NAMALWA (cell line): ENCODE results near the gene HJURP.

Experiments used
- DNase-seq: peaks from one replicate; pipeline ENCODE4 v3.0.0-alpha.2; 2015; ENCODE audit warnings: low spot score

The HJURP gene

DNA sequence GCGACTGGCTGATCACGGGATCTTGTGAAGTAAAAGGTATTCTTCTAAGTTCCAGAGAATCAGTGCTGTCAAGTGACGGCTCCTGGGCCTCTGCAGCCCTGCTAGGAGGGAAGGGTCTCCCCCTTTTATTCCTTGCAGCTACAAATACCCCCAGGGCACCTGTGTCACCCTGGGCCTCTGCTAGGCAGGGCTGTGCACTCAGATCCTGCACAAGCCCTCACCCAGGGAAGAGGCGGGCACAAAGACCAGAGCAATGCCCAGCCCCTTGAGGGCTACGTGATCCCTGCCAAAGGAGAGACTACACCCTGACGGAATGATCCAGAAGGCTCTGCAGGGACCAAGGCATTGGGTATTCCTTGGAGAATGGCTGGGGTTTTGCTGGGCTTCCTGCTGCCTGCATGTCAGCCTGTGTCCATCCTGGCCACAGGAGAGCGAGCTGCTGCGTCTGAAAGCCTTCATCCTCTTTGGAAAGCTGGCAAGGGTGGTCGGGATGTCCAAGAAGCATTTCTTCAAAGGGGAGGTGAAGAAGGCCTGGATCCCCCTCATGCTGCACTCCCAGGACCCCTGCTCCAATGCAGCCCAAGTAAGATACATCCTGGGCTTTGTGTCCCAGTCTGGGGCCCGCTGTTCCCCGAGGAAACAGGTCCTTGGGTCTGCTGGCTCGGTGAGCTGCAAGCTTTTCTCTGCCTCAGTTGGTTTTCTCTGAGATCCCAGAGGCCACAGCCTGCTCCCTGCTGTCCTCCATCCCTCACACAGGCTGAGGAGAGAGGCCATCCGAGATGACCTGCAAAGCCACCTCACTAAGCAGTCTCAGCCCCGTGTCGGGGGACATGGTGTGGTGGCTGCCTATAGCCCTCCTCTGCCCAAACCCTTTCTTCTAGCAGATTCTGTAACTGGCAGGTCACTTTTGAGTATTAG lies 24.9 kb downstream of the HJURP start:
- DNase-seq: no peak

- no peak for DNase-seq
Observed at GRCh38 chr2:233828546-233829192, 25.7 kb downstream of the HJURP start.

- no peak for DNase-seq
Observed at GRCh38 chr2:233824373-233824772, 30.0 kb downstream of the HJURP start.

GRCh38 chr2:233823731-233824121 lies 30.6 kb downstream of the HJURP start:
- DNase-seq: no peak

DNA sequence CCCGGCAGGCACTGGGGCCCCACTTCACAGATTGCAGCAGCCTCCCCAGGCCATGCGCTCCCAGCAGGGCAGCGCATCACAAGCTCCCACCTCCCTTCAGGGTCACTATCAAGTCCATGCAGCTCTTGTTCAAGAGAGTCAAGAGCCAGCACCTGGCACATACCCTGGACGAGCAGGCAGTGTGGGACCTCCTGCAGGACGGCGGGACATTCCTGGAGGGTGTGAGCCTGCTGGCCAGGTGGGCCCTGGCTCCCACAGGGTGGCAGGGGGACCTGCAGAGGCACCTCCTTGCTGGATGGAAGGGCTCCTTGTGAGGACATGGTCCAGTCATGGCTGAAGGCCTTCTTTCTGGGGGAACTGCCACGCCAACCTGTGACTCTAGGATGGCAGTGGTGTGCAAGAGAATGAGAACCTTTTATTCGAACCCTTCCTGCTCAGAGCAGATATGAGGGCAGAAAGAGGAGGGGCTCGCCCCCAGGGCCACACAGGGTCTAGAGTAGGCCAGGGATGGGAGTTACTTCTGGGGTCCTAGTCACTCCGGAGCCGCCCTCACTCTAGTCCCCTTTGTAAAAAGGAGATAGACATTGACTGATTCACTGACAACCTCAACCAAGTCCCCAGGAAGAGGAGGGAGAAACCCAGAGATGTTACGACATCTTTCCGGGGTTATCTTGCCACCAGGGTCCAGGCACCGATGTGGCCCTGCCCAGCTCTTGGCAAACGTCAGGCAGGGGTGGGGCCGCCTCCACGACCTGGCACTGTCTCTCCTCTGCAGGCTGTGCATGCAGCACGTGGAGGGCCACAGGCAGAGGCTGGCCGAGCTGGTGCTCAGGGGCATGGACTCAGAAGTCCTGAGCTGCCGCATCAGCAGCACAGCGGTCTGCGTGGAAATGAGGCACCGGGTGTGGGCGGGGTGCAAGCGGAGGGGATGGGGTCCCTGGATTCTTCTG lies 31.3 kb downstream of the HJURP start:
- DNase-seq: no peak

DNA sequence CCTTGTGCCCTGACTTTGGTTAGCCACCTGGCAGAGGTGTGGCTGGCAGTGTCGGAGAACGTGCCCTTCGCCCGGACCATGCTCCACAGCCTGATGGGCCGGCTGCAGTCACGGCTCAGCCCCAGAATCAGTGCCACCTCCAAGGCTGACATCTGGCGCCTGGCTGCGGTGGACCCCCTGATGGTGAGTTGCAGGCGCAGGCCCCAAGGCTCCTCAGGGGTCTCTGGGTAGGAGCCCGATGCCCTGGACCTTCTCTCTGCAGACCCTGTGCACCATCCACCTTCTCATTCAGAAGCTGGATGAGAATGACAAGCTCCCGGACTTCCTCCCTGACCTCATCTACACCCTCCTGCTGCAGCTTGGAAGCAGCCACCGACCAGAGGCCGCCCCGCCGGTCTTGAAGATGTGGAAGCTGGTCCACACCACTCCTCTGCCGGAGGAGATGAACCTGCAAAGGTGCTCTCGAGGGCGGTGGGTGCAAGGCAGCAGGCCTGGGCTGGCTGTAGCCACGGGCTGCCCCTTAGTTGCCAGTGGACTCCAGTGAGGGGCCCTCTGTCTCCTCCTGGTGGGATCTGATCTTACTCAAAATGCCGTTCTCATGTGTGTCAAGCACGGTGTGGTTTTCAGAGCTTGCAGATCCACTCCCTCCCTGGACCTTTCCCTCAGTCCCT lies 32.1 kb downstream of the HJURP start:
- DNase-seq: no peak

DNA sequence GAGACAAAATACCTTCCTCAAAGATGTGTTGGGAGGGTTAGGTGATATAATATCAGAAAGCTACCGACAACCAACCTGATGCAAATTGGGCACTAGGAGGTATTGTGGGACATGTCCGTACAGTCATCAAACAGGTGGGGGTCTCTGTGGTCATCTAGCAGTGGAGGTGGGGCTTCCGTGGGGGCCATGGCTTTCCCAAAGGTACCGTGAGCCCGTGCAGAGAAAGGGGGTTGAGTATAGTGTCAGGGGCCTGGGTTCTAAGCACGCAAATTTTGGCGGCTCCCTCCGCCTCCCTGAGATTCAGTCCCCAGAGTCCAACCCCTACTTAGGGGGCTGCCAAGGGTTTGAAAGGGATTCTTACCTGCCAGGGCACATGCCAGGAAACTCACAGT lies 32.6 kb downstream of the HJURP start:
- DNase-seq: no peak

GRCh38 chr2:233821196-233821595 lies 33.1 kb downstream of the HJURP start:
- no peak for DNase-seq

DNA sequence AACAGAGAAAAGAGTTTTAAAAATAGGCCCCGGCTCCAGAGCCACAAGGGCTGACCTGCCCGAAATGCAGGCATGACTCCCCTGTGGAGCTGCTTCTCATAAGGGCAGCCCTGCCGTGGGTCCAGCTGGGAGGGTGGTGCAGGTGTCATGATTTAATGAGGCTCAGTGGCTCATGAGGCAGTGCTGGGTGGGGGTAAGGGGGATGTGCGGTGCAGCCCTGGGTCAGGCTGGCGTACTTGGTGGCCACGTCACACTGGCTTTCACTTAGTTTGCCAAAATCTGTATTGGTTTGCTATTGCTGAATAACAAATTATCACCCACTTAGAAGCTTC lies 33.6 kb downstream of the HJURP start:
- no peak for DNase-seq

- DNase-seq: no peak
Observed at GRCh38 chr2:233819884-233820773, 34.2 kb downstream of the HJURP start.

DNA sequence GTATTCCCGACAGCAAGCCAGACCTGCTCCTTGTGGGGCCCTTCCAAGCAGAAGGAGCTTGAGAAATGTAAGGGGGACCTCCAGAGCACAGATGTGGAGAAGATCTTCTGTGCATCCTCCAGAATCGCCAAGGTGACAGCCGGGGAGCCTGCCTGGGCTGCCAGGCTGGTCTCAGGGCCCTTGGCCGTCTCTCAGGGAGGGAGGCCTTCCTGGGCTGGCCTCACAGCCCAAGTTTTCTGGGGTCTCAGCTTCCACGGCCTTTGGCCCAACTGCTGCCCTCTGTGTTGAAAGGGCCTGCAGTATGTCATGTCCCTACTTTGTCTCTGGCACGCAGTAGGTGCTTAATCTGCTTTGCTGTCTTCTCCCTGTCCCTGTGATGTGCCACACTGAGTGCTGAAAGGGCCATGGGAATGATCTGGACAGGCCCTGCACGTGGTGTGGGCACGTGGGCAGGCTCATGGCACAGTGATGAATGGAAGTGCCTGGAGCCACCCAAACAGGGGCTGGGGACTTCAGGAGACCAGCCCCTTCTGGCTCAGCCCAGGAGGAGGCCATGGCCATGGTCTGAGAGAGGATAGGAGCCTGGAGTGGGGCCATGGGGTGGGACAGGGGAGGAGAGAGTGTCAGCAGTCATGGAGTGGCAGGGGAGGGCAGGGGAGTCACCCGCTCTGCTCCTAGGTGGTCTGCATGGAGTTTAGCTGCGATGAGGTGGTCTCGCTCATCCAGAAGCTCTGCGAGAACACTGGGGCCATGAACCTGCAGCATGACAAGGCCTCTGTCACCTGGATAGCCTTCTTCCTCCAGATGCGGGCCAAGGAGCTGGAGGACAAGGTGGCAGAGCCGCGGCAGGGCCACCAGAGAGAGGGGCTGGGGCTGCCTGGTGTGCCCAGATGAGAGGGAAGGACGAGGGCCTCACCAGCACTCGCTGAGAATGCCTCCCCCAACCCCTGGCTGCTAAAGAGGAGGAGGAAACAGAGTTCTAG lies 35.4 kb downstream of the HJURP start:
- DNase-seq: no peak

GRCh38 chr2:233817995-233818638 lies 36.2 kb downstream of the HJURP start:
- no peak for DNase-seq

GRCh38 chr2:233817361-233817911 lies 36.9 kb downstream of the HJURP start:
- no peak for DNase-seq

DNA sequence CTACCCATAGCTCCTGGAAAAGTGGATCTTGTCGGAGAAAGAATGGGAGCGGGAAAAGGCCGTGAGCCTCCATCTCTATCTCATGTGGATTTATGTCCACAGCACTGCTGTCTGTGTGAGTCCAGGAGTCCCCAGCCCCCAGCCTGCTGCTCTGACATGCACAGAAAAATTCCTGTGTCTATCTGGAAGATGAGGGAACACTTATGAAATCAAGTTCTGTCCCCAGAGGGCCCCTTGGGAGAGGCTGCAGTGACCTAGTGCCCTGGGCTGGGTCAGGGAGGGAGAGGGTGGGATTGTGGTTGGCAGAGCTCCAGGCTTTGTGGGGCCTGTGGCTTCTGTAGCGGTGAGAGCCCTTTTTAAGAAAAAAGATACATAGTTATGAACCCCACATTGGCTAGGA lies 37.6 kb downstream of the HJURP start:
- no peak for DNase-seq

- DNase-seq: no peak
Observed at GRCh38 chr2:233816334-233816733, 38.0 kb downstream of the HJURP start.

GRCh38 chr2:233815861-233816260 lies 38.5 kb downstream of the HJURP start:
- DNase-seq: no peak

DNA sequence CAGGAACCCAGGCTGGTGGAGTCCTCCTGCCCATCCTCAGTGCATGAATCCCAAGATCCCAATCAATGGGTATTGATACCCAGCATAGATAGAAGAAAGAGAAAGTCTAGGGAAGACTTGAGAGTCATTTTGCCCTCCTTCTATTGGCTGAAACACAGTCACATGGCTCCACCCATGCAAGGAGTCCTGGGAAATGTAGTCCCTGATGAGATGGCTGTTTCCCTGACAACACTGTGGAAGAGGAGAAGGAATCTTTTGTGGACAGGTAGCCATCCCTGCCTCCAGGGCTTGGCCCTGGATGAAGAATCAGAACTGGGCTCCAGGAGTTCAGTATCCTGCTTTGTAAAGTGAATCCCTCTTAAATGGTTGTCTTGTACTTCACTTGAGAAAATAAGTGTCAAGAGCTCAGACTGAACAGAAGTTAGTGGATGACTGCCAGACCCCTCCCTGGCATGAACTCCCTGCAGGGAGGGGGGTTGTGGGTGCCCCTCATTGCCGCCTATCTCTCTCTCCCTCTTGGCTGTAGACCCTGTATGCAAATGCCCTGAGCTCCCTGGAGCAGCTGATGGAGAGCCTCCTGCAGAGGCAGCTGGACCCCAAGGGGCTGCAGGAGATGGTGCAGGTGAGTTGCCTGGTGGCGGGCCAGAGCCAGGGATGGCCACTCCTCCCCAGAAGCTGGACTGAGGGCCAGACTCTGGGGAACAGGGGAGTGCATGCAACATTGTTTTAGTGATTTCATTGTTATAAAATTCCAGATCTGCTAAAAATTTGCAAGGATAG lies 40.1 kb downstream of the HJURP start:
- DNase-seq: no peak
